ENCODE data around the gene ZRANB3. TPM values are rescaled to one million over a fixed set of nuclear protein-coding genes. Genes with fewer than 3 reads are reported as not detected.

The ZRANB3 gene
- total RNA-seq, 1 donor from 2014 or later, result 1.4 TPM

DNA sequence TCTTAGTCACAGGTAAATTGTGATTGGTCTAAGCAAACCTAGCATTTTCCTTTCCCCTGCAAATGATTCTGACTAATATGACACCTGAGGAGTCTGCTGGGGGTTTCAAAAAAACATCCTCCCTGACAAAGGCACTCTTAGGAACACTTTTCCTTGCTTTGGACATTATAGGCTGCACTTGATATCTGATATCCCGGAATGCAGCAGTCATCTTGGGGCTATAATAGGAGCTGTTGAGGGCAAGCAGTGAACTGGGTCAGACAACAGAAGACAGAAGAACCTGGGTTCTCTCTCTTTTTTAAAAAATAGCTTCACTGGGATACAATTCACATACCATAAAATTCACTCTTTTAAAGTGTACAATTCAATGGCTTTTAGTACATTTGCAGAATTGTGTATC, 249.6 kb downstream of the ZRANB3 start:
- no peak for DNase-seq
- no peak overlapping the region for H3K27ac ChIP-seq (replicated peaks)
- TF ChIP-seq, protein P1, sequence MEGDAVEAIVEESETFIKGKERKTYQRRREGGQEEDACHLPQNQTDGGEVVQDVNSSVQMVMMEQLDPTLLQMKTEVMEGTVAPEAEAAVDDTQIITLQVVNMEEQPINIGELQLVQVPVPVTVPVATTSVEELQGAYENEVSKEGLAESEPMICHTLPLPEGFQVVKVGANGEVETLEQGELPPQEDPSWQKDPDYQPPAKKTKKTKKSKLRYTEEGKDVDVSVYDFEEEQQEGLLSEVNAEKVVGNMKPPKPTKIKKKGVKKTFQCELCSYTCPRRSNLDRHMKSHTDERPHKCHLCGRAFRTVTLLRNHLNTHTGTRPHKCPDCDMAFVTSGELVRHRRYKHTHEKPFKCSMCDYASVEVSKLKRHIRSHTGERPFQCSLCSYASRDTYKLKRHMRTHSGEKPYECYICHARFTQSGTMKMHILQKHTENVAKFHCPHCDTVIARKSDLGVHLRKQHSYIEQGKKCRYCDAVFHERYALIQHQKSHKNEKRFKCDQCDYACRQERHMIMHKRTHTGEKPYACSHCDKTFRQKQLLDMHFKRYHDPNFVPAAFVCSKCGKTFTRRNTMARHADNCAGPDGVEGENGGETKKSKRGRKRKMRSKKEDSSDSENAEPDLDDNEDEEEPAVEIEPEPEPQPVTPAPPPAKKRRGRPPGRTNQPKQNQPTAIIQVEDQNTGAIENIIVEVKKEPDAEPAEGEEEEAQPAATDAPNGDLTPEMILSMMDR (IDR thresholded peaks at IDR 0.05; ENCODE audit: borderline replicate concordance), result no peak

DNA sequence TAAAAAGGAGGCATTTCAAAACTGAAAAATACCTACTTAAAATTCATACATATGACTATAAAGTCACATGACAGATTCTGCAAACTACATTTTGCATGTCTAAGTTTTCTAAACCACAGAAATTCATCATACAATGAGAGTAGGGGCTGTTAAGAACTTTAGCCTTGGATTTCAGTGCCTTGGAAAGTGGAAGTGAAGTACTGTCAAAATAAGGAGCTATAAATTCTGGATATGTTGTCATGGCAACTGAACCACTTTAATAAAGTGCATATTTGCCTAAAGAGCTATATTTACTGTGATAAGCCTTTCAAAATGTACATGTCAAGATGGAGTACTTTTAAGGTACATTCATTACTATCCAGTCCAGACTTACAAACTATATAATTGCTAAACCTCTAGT, 251.8 kb downstream of the ZRANB3 start:
- no peaks in the 10 kb centered on the region for H3K4me1 ChIP-seq
- no peak for DNase-seq
- H3K27ac ChIP-seq (replicated peaks), result no peak overlapping the region
- no peaks in the 10 kb centered on the region for H3K27me3 ChIP-seq (ENCODE audit: low read depth)
- no peak overlapping the region for H3K4me3 ChIP-seq
- no peaks in the 10 kb centered on the region for H3K36me3 ChIP-seq
- no peaks in the 10 kb centered on the region for H3K9me3 ChIP-seq (replicated peaks)
- TF ChIP-seq, protein P1 (IDR thresholded peaks at IDR 0.05; ENCODE audit: borderline replicate concordance), result no peak
- intact Hi-C loops (cut with micrococcal nuclease), result no loop called here

More for the DNA sequence above, 249.6 kb downstream of the ZRANB3 start:
- H3K36me3 ChIP-seq, result no peaks in the 10 kb centered on the region
- intact Hi-C loops (cut with micrococcal nuclease), result no loop called here
- no peak overlapping the region for H3K4me3 ChIP-seq
- H3K4me1 ChIP-seq, result no peaks in the 10 kb centered on the region
- H3K9me3 ChIP-seq (replicated peaks), result no peaks in the 10 kb centered on the region
- no peaks in the 10 kb centered on the region for H3K27me3 ChIP-seq (ENCODE audit: low read depth)

DNA sequence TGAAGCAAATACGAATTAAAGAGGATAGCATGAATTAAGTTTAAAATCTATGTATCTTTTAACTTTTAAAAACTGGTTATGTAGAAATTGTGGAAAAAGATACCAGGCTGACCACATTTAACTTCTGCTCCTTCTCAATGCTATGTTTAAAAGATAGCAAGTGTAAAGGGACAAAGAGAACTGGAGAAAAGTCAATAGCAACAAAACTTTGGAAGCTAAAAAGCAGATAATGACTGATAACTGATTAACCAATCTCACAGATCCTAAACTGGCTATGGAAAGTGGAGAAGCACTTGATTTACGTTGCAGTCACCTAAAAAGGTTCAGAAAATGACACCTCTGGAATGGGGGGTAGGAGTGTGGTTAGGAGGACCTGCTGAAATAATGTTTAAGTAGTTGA, 254.5 kb downstream of the ZRANB3 start:
- TF ChIP-seq, protein P1 (IDR thresholded peaks at IDR 0.05; ENCODE audit: borderline replicate concordance), result no peak
- DNase-seq, result no peak
- H3K4me3 ChIP-seq, result no peak overlapping the region
- no peak overlapping the region for H3K27ac ChIP-seq (replicated peaks)
- H3K27me3 ChIP-seq (ENCODE audit: low read depth), result no peaks in the 10 kb centered on the region
- no peaks in the 10 kb centered on the region for H3K9me3 ChIP-seq (replicated peaks)
- intact Hi-C loops (cut with micrococcal nuclease), result no loop called here
- H3K4me1 ChIP-seq, result no peaks in the 10 kb centered on the region
- no peaks in the 10 kb centered on the region for H3K36me3 ChIP-seq

DNA sequence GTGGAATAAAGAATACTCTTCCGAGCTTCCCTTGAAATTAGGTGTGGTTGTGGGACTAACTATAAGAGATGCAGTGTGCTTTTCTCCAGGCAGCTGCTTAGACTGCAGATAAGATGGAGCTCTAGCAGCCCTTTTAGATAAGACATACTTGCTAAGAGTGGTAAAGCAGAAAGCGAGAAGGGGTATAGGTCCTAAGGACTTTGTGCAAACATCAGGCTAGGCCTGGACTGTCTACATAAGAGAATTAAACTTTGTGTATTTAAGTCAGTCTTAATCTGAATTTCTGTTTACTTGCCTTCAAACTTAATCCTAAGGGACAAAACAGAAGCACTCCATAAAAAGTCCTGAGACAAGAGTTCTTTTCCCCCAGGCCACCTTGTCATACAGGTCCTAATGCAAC, 260.0 kb downstream of the ZRANB3 start:
- intact Hi-C loops (cut with micrococcal nuclease), result no loop called here
- Histone ChIP-seq H3K4me3 (no peak overlapping the region), H3K36me3 (no peaks in the 10 kb centered on the region), H3K4me1 (no peaks in the 10 kb centered on the region), H3K27ac (replicated peaks) (no peak overlapping the region), H3K27me3 (ENCODE audit: low read depth) (no peaks in the 10 kb centered on the region), H3K9me3 (replicated peaks) (no peaks in the 10 kb centered on the region)
- TF ChIP-seq, protein P1 (IDR thresholded peaks at IDR 0.05; ENCODE audit: borderline replicate concordance), result no peak
- no peak for DNase-seq

DNA sequence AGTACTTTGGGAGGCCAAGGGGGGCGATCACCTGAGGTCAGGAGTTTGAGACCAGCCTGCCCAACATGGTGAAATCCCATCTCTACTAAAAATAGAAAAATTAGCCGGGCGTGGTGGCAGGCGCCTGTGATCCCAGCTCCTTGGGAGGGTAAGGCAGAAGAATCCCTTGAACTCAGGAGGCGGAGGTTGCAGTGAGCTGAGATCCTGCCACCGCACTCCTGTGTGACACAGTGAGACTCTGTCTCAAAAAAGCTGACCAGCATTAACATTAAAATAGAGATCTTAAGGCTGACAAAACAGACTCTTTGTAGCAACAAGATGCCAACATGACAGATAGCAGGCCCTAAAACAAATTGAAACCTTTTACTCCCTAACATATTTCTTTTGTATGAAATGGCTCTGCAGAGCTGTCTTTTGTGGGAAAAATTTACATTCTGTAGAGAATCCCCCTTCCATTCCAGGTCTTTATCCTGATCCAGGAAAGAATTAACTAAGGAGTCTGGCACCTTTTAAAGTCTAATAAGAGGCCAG, 265.0 kb downstream of the ZRANB3 start:
- H3K27ac ChIP-seq (replicated peaks), result no peak overlapping the region
- DNase-seq, result no peak
- H3K4me3 ChIP-seq, result no peak overlapping the region
- H3K27me3 ChIP-seq (ENCODE audit: low read depth), result no peaks in the 10 kb centered on the region
- H3K9me3 ChIP-seq (replicated peaks), result no peaks in the 10 kb centered on the region
- intact Hi-C loops (cut with micrococcal nuclease), result no loop called here
- no peaks in the 10 kb centered on the region for H3K4me1 ChIP-seq
- TF ChIP-seq, protein P1 (IDR thresholded peaks at IDR 0.05; ENCODE audit: borderline replicate concordance), result no peak
- no peaks in the 10 kb centered on the region for H3K36me3 ChIP-seq
